A375 (cell line): ENCODE results near the gene OTULINL. TPM values are rescaled to one million over a fixed set of nuclear protein-coding genes. Genes with fewer than 3 reads are reported as not detected.

Experiments
- total RNA-seq: library from RNA; depleted of rRNA; stranded (reverse); fragments of >200 nt; shearing (Covaris generic); gene quantifications from 2 replicates; pipeline ENCODE4 v1.2.3, GENCODE V29; 2014; rRNA removed

The OTULINL gene
- 1.3 and 1.7 TPM in 2 replicates for total RNA-seq

DNA sequence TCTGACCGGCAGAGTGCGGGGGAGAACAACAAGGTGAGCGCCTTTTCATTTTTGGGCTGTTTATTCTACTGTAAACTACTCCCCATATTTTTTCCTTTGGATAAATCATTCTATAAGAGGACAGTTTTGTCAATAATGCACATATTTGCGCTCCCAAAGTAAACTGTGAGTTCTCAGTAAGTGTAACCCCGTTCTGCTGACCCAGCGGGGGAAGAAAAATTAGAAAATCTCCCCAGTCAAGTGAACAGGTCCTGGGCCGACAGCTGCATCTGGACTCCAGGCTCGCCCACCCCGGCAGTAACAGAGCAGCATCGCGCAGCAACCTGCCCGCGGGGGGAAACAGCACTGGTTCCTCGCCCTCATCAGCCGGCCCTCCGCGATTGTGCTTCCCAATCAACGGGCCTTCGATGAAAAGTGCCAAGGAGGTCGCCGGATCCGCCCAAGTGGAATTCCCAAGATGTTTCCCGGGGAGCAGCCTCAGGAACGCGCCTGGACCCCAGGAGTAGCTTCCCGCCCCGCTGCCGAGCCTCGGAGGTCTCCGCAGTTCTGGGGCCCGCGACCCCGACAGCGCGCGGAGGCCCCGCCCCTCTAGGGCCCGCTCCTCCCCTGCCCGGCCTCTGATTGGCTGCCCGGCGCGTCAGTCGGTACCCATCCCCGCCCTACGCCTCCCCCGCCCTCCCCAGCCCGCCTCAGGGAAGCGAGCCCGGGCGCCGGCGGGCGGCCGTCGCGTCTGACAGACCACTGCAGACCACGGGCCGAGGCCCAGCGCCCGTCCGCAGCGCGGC is at the start of gene OTULINL:
TSS of gene OTULINL (plus strand) at position 687 of the 785 bp plus-strand sequence. CDS start 103 bp downstream, outside the sequence.

Other genes starting within 250 kb of the OTULINL start
- 16.4 and 20.6 TPM in 2 replicates for gene OTULIN, start 82.9 kb downstream of the OTULINL start, total RNA-seq